GM23248 (cell line): Measurements from ENCODE around the gene POLR1H. TPM values are rescaled to one million over a fixed set of nuclear protein-coding genes. Genes with fewer than 3 reads are reported as not detected.

Experiments used
- DNase-seq: peaks from one replicate; pipeline ENCODE4 v3.0.0-alpha.2; 2015
- H2AFZ ChIP-seq: fragments of 200-600 bp; sonication (generic); 2 replicates; pipeline ENCODE4 v1.6.1; 2016; ENCODE audit warnings: antibody characterized with exemption
- H3F3A ChIP-seq: fragments of 200-600 bp; sonication (generic); 2 replicates; pipeline ENCODE4 v1.6.1; 2016; ENCODE audit warnings: mild to moderate bottlenecking, antibody characterized with exemption, mixed run types; ENCODE audit not compliant: insufficient read depth
- H3K27ac ChIP-seq: fragments of 200-600 bp; sonication (generic); 2 replicates; pipeline ENCODE4 v1.5.1; 2016; ENCODE audit warnings: mild to moderate bottlenecking
- H3K27me3 ChIP-seq: fragments of 200-600 bp; sonication (generic); replicated peaks from 2 replicates; pipeline ENCODE4 v1.6.1; 2016; ENCODE audit warnings: mild to moderate bottlenecking; ENCODE audit not compliant: insufficient read depth
- H3K36me3 ChIP-seq: fragments of 200-600 bp; sonication (generic); 2 replicates; pipeline ENCODE4 v1.6.1; 2016; ENCODE audit warnings: low read depth, mild to moderate bottlenecking
- H3K4me1 ChIP-seq: fragments of 200-600 bp; sonication (generic); 2 replicates; pipeline ENCODE4 v1.6.1; 2016; ENCODE audit warnings: mild to moderate bottlenecking; ENCODE audit not compliant: insufficient read depth
- H3K4me2 ChIP-seq: fragments of 200-600 bp; sonication (generic); one replicate; pipeline ENCODE4 v1.6.1; 2016; ENCODE audit warnings: mild to moderate bottlenecking; ENCODE audit not compliant: unreplicated experiment
- H3K4me3 ChIP-seq: fragments of 200-600 bp; sonication (generic); 2 replicates; pipeline ENCODE4 v1.5.1; 2016; ENCODE audit warnings: mild to moderate bottlenecking
- H3K79me2 ChIP-seq: fragments of 200-600 bp; sonication (generic); 2 replicates; pipeline ENCODE4 v1.6.1; 2016; ENCODE audit warnings: mild to moderate bottlenecking; ENCODE audit not compliant: insufficient read depth
- H3K9ac ChIP-seq: fragments of 200-600 bp; sonication (generic); 2 replicates; pipeline ENCODE4 v1.6.1; 2016; ENCODE audit warnings: mild to moderate bottlenecking
- H3K9me2 ChIP-seq: fragments of 200-600 bp; sonication (generic); 2 replicates; pipeline ENCODE4 v1.6.1; 2016; ENCODE audit warnings: mixed run types, mild to moderate bottlenecking, moderate library complexity; ENCODE audit not compliant: insufficient read depth
- H3K9me3 ChIP-seq: fragments of 200-600 bp; sonication (generic); one replicate; pipeline ENCODE4 v1.6.1; 2017; ENCODE audit warnings: low read depth
- H4K20me1 ChIP-seq: fragments of 200-600 bp; sonication (generic); 2 replicates; pipeline ENCODE4 v1.6.0; 2016; ENCODE audit not compliant: insufficient read depth
- EZH2 ChIP-seq: fragments of 200-600 bp; sonication (generic); IDR thresholded peaks from 2 replicates; pipeline ENCODE4 v1.6.1; 2018; ENCODE audit warnings: antibody characterized with exemption, mild to moderate bottlenecking; ENCODE audit not compliant: insufficient read depth, poor library complexity, severe bottlenecking
- EZH2phosphoT487 ChIP-seq: fragments of 200-600 bp; sonication (generic); IDR thresholded peaks from 2 replicates; pipeline ENCODE4 v1.6.1; 2018; ENCODE audit warnings: antibody characterized with exemption, moderate library complexity, mild to moderate bottlenecking, low read depth; ENCODE audit not compliant: insufficient read depth
- WGBS, 2 experiments: methylation state at CpG; one replicate each; pipeline ENCODE4 v1.1.6; 2015 to 2017; ENCODE audit warnings: low lambda C conversion rate in 2 of 2, low coverage in 1 of 2; ENCODE audit errors: missing lambda C conversion rate in 2 of 2; 5-methylcytosine and 5-hydroxymethylcytosine counted together
- in situ Hi-C: fragments of 300-500 bp; cut with MboI; formaldehyde crosslinking; loops from 2 replicates; pipeline ENCODE4 v1.15.0; 2020
- polyA plus RNA-seq: library from polyadenylated mRNA; unstranded; fragments of >200 nt; fragmentation: Nextera tagmentation; extraction: Ambion mirVana; gene quantifications from 2 replicates; pipeline ENCODE4 v1.2.1, GENCODE V29; 2016
- total RNA-seq: library from RNA; depleted of rRNA; stranded (reverse); fragments of >200 nt; shearing (Covaris generic); gene quantifications from 2 replicates; pipeline ENCODE4 v1.2.3, GENCODE V29; 2014

The POLR1H gene
- total and polyA plus RNA-seq, 2 experiments from 2014 or later, result 19.2 to 31.7 TPM

DNA sequence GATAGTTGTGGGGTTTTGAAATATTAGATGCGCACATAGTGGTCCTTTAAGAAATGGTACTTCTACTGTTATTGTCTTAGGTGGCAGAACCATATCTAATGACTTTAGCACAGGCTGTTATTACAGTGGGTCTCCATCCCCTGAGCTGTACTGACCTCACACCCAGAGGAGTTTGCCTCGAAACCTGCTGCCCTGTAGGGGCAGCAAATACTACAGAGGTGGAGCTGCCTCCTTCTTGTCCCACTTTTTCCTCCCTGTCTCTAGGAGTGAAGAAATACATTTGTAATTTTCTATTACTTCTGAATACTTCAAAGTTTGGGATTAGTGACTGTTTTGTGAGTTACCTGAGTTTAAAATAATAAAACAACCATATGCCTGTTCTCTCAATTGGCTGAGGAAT is 43.6 kb downstream of the POLR1H start:
- H3K9me2 ChIP-seq, result no peaks in the 10 kb centered on the region
- H3K4me3 ChIP-seq, result no peak overlapping the region
- no peaks in the 10 kb centered on the region for H3K9me3 ChIP-seq
- no peak overlapping the region for H3K9ac ChIP-seq
- peaks cover 16% of the 10 kb centered on the region; the same call in 1 of the 2 replicates for H3K4me1 ChIP-seq
- H3K27me3 ChIP-seq, result peaks cover 20% of the 10 kb centered on the region
- DNase-seq, result no peak
- in situ Hi-C loops, result no loop called here
- TF ChIP-seq EZH2 (no peak), EZH2phosphoT487 (no peak)
- H3K36me3 ChIP-seq, result no peaks in the 10 kb centered on the region
- no peaks in the 10 kb centered on the region for H4K20me1 ChIP-seq
- no peak overlapping the region for H3K4me2 ChIP-seq
- no peaks in the 10 kb centered on the region for H3K79me2 ChIP-seq
- no peak overlapping the region for H2AFZ ChIP-seq
- H3K27ac ChIP-seq, result no peak overlapping the region
- peaks cover 9% of the 10 kb centered on the region; the same call in 1 of the 2 replicates for H3F3A ChIP-seq
- 91 to 93% methylated on average over 2 of the region's 2 CpGs for WGBS, 2 experiments

GRCh38 chr6:30111266-30111856 is 50.3 kb downstream of the POLR1H start:
- peak; percentile 48 for TF ChIP-seq EZH2
- TF ChIP-seq EZH2phosphoT487, result no peak
- Histone ChIP-seq H3K9me2 (no peaks in the 10 kb centered on the region), H3K27me3 (peaks cover 50% of the 10 kb centered on the region), H3F3A (no peaks in the 10 kb centered on the region), H4K20me1 (no peaks in the 10 kb centered on the region), H3K4me3 (no peak overlapping the region), H3K4me1 (no peaks in the 10 kb centered on the region), H3K9me3 (no peaks in the 10 kb centered on the region), H3K4me2 (no peak overlapping the region), H3K79me2 (no peaks in the 10 kb centered on the region), H2AFZ (no peak overlapping the region), H3K27ac (no peak overlapping the region), H3K9ac (no peak overlapping the region), H3K36me3 (no peaks in the 10 kb centered on the region)
- in situ Hi-C loops, result no loop called here
- WGBS, 2 experiments, result 44 to 51% methylated on average over 27 of the region's 27 CpGs
- DNase-seq, result no peak

GRCh38 chr6:30112402-30112994 is 51.4 kb downstream of the POLR1H start:
- no peak overlapping the region for H3K27ac ChIP-seq
- no peaks in the 10 kb centered on the region for H3K4me1 ChIP-seq
- no peaks in the 10 kb centered on the region for H4K20me1 ChIP-seq
- H3K9me2 ChIP-seq, result no peaks in the 10 kb centered on the region
- H3K27me3 ChIP-seq, result peaks cover 50% of the 10 kb centered on the region
- H3K36me3 ChIP-seq, result no peaks in the 10 kb centered on the region
- WGBS, 2 experiments, result 53 to 57% methylated on average over 10 of the region's 10 CpGs
- H3F3A ChIP-seq, result no peaks in the 10 kb centered on the region
- TF ChIP-seq EZH2, result no peak
- TF ChIP-seq EZH2phosphoT487, result no peak
- H3K9me3 ChIP-seq, result no peaks in the 10 kb centered on the region
- no peaks in the 10 kb centered on the region for H3K79me2 ChIP-seq
- H3K9ac ChIP-seq, result no peak overlapping the region
- no peak overlapping the region for H3K4me3 ChIP-seq
- no peak overlapping the region for H3K4me2 ChIP-seq
- in situ Hi-C loops, result no loop called here
- no peak overlapping the region for H2AFZ ChIP-seq
- no peak for DNase-seq

DNA sequence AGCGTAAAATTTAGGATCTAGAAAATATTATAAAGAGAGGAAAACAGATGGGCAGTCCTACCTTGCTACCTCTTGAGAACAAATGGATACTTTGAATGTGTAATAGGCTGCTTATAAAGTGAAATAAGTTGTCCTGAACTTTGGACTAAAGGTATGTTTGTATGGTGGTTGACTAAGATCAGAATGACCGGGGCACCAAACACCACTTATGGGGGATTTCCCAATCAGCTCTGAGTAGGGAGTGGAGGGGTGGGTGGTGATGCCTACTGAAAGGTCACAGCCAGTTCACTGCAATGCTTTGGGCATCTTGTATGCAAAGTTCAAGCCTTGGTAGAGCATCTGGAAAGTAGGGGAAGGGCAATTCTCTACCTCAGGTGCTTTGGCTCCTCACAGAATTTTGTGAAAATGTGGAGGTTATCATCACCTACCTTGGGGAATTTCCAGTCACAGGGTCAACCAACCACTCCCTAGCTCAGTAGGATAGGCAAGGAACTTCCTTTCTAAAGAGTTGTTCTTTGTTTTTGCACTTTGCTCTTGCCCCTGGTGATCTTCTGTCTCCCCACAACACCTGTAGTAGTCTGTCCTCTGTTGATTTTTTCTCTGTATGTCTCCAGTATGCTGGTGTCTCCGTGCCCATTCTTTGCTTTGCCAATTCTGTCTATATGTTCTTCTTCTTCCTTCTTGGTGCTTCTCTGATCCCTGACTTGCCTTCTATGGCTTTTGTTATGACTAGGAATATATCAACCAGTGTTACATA is 52.1 kb downstream of the POLR1H start, which contains the start of gene TRIM31:
TRIM31 (minus strand) TSS at position 88 of the 757 bp plus-strand sequence. CDS start 285 bp downstream, outside the sequence.
- TF ChIP-seq EZH2phosphoT487 (no peak), EZH2 (no peak)
- peaks cover 50% of the 10 kb centered on the region for H3K27me3 ChIP-seq

More for the DNA sequence above, 52.1 kb downstream of the POLR1H start, which contains the start of gene TRIM31:
- in situ Hi-C loops, result no loop called here
- no peak for DNase-seq
- 74% methylated on average over 3 of the region's 3 CpGs for WGBS, 2 experiments
- Histone ChIP-seq H3K79me2 (no peaks in the 10 kb centered on the region), H3K9ac (no peak within 1 kb of the TSS), H3K9me3 (no peaks in the 10 kb centered on the region), H3K36me3 (no peaks in the 10 kb centered on the region), H3K27ac (no peak within 1 kb of the TSS), H3K4me3 (no peak within 1 kb of the TSS), H3K9me2 (no peaks in the 10 kb centered on the region), H2AFZ (no peak within 1 kb of the TSS), H3K4me2 (no peak within 1 kb of the TSS), H3K4me1 (no peaks in the 10 kb centered on the region), H3F3A (no peaks in the 10 kb centered on the region), H4K20me1 (no peaks in the 10 kb centered on the region)
